Measurements from ENCODE around the gene ATP11A.
"Not testable (repeated sequence)": the region's sequence is repeated elsewhere in the genome, so short reads cannot be mapped to it uniquely, and the experiment has no call there.

ATP11A gene

GRCh38 chr13:112800057-112800456 lies 110.2 kb downstream of the ATP11A start:
- no peak for DNase-seq (ENCODE audit: low spot score)

- DNase-seq (ENCODE audit: low spot score) = not testable (repeated sequence)
Observed at GRCh38 chr13:112800807-112801206, 111.0 kb downstream of the ATP11A start.

- no peak for DNase-seq (ENCODE audit: low spot score)
Observed at GRCh38 chr13:112802802-112803195, 113.0 kb downstream of the ATP11A start.

GRCh38 chr13:112803422-112803821 lies 113.6 kb downstream of the ATP11A start:
- DNase-seq (ENCODE audit: low spot score) = no peak

GRCh38 chr13:112804374-112804773 lies 114.5 kb downstream of the ATP11A start:
- no peak for DNase-seq (ENCODE audit: low spot score)

- no peak for DNase-seq (ENCODE audit: low spot score)
Observed at GRCh38 chr13:112806739-112807652, 117.2 kb downstream of the ATP11A start.

- DNase-seq (ENCODE audit: low spot score) = no peak
Observed at GRCh38 chr13:112807653-112808376, 118.0 kb downstream of the ATP11A start.

- no peak for DNase-seq (ENCODE audit: low spot score)
Observed at GRCh38 chr13:112808377-112809140, 118.7 kb downstream of the ATP11A start.

GRCh38 chr13:112809332-112810315 lies 119.8 kb downstream of the ATP11A start:
- no peak for DNase-seq (ENCODE audit: low spot score)

- no peak for DNase-seq (ENCODE audit: low spot score)
Observed at GRCh38 chr13:112810608-112811007, 120.8 kb downstream of the ATP11A start.

- DNase-seq (ENCODE audit: low spot score) = peak; percentile 94
Observed at GRCh38 chr13:112812306-112813055, 122.6 kb downstream of the ATP11A start.

GRCh38 chr13:112813552-112813951 lies 123.7 kb downstream of the ATP11A start:
- no peak for DNase-seq (ENCODE audit: low spot score)

- DNase-seq (ENCODE audit: low spot score) = peak; percentile 92
Observed at GRCh38 chr13:112814905-112815585, 125.2 kb downstream of the ATP11A start.

GRCh38 chr13:112815871-112816270 lies 126.0 kb downstream of the ATP11A start:
- no peak for DNase-seq (ENCODE audit: low spot score)

GRCh38 chr13:112818040-112818697 lies 128.3 kb downstream of the ATP11A start:
- DNase-seq (ENCODE audit: low spot score) = no peak

- DNase-seq (ENCODE audit: low spot score) = no peak
Observed at GRCh38 chr13:112818698-112819045, 128.8 kb downstream of the ATP11A start.

GRCh38 chr13:112819111-112819510 lies 129.3 kb downstream of the ATP11A start:
- DNase-seq (ENCODE audit: low spot score) = no peak

- no peak for DNase-seq (ENCODE audit: low spot score)
Observed at GRCh38 chr13:112819816-112820215, 130.0 kb downstream of the ATP11A start.

GRCh38 chr13:112820318-112820717 lies 130.5 kb downstream of the ATP11A start:
- DNase-seq (ENCODE audit: low spot score) = no peak

Measured in kidney capillary endothelial cell (primary cell).